HepG2 (cell line): ENCODE data around the gene TUBAL3. TPM values are rescaled to one million over a fixed set of nuclear protein-coding genes. Genes with fewer than 3 reads are reported as not detected.

Experiments used
- ATAC-seq: fragments of 200-7000 bp; cut with Tn5 transposase; 3 replicates; pipeline ENCODE4 v1.9.1; 2020; ENCODE audit warnings: mild to moderate bottlenecking, moderate library complexity
- BruUV-seq: library from RNA; stranded (reverse); fragments of 400-500 nt; replicated peaks from 2 replicates; lab custom pipeline; 2021; lab: Mats Ljungman, UMichigan
- CTCF ChIA-PET: fragments of 300-600 bp; formaldehyde crosslinking; extraction: SDS; loops from one replicate; lab custom pipeline; 2021; ENCODE audit warnings: low total read pairs, inconsistent platforms, low intra/inter-chr PET ratio; lab: Yijun Ruan, JAX
- POLR2A ChIA-PET: fragments of 350-600 bp; sonication (Branson Sonifier 250); formaldehyde crosslinking; loops from one replicate; lab custom pipeline; 2020; ENCODE audit warnings: antibody characterized with exemption, inconsistent platforms; lab: Yijun Ruan, JAX
- DNase-seq: peaks from one replicate; pipeline ENCODE4 v3.0.0-alpha.2; 2015; ENCODE audit warnings: low spot score
- FAIRE-seq: peaks from 3 replicates; lab custom pipeline; 2011; peaks lifted over from hg19 to GRCh38; lab: Jason Lieb, UNC
- H2AFZ ChIP-seq: one replicate; pipeline ENCODE4 v1.6.1; 2011; ENCODE audit warnings: low read length, inconsistent platforms
- H3K27ac ChIP-seq: fragments of 300-600 bp; 3 replicates; pipeline ENCODE4 v1.8.0; 2011; ENCODE audit warnings: mixed run types, mild to moderate bottlenecking, mixed read lengths, low read length, inconsistent platforms; ENCODE audit not compliant: insufficient read depth; ENCODE audit errors: extremely low read length
- H3K27me3 ChIP-seq, 2 experiments: fragments of 200-600 bp in 1 of 2; 2 replicates in 1 of 2; 3 replicates in 1 of 2; pipeline versions ENCODE4 v1.6.0 to v1.8.0; 2011; ENCODE audit warnings: low read length in 2 of 2, mild to moderate bottlenecking in 2 of 2, moderate library complexity in 2 of 2, inconsistent platforms in 1 of 2; ENCODE audit not compliant: insufficient read depth in 2 of 2, control insufficient read depth in 1 of 2
- H3K36me3 ChIP-seq, 2 experiments: fragments of 200-600 bp in 1 of 2; replicated peaks in 1 of 2; 2 replicates in 1 of 2; 3 replicates in 1 of 2; pipeline versions ENCODE4 v1.5.1 to v1.8.0; 2011; ENCODE audit warnings: low read length in 2 of 2, inconsistent platforms in 1 of 2; ENCODE audit not compliant: insufficient read depth in 2 of 2, control insufficient read depth in 1 of 2
- H3K4me1 ChIP-seq: 2 replicates; pipeline ENCODE4 v1.5.1; 2012; ENCODE audit warnings: low read length, inconsistent platforms; ENCODE audit not compliant: insufficient read depth
- H3K4me2 ChIP-seq: 2 replicates; pipeline ENCODE4 v1.6.0; 2011; ENCODE audit warnings: low read depth, low read length, inconsistent platforms
- H3K4me3 ChIP-seq, 3 experiments: fragments of 200-600 bp in 1 of 3; sonication (generic), shearing (Covaris generic) in 1 of 3; replicated peaks in 1 of 3; 2 replicates each; pipeline ENCODE4 v1.5.1; 2011 to 2016; ENCODE audit warnings: low read length in 3 of 3, inconsistent platforms in 2 of 3, low read depth in 2 of 3, mild to moderate bottlenecking in 2 of 3, control low read depth in 1 of 3, mixed read lengths in 1 of 3; ENCODE audit not compliant: insufficient read depth in 1 of 3
- H3K79me2 ChIP-seq: one replicate; pipeline ENCODE4 v1.6.1; 2011; ENCODE audit warnings: low read length, inconsistent platforms; ENCODE audit not compliant: insufficient read depth
- H3K9ac ChIP-seq: 2 replicates; pipeline ENCODE4 v1.6.0; 2011; ENCODE audit warnings: mild to moderate bottlenecking, low read depth, low read length, inconsistent platforms; ENCODE audit not compliant: insufficient read depth
- H3K9me3 ChIP-seq: 2 replicates; pipeline ENCODE4 v1.5.1; 2012; ENCODE audit warnings: mild to moderate bottlenecking, low read length
- H4K20me1 ChIP-seq: 2 replicates; pipeline ENCODE4 v1.6.0; 2011; ENCODE audit warnings: inconsistent platforms, mild to moderate bottlenecking, low read length, moderate library complexity; ENCODE audit not compliant: insufficient read depth
- AGO2 ChIP-seq: fragments of 200-400 bp; formaldehyde crosslinking; optimal IDR thresholded peaks from 2 replicates; pipeline ENCODE3; 2017; ENCODE audit warnings: mild to moderate bottlenecking, low read depth, low read length, moderate library complexity
- ARNTL ChIP-seq: sonication (generic); formaldehyde crosslinking; IDR thresholded peaks from 2 replicates; pipeline ENCODE4 v1.4.0; 2020; ENCODE audit warnings: mild to moderate bottlenecking, missing genetic modification reagents
- GATA4 ChIP-seq: sonication (generic); IDR thresholded peaks from 2 replicates; pipeline ENCODE4 v1.6.1; 2016; ENCODE audit warnings: antibody characterized with exemption, low read depth, borderline replicate concordance
- KDM4B ChIP-seq: sonication (generic); formaldehyde crosslinking; IDR thresholded peaks from 2 replicates; pipeline ENCODE4 v1.4.0; 2020; ENCODE audit warnings: missing genetic modification reagents
- MZF1 ChIP-seq: sonication (generic); formaldehyde crosslinking; IDR thresholded peaks from 2 replicates; pipeline ENCODE4 v1.8.1; 2023; ENCODE audit warnings: mild to moderate bottlenecking, missing genetic modification reagents, borderline replicate concordance
- RELA ChIP-seq: sonication (generic); formaldehyde crosslinking; IDR thresholded peaks from 2 replicates; pipeline ENCODE4 v1.4.0; 2020; ENCODE audit warnings: missing genetic modification reagents
- SIN3B ChIP-seq: fragments of 150-350 bp; IDR thresholded peaks from 2 replicates; pipeline ENCODE4 v1.6.1; 2014; ENCODE audit warnings: low read length
- U2AF2 ChIP-seq: fragments of 200-400 bp; formaldehyde crosslinking; IDR thresholded peaks from 2 replicates; pipeline ENCODE4 v1.6.1; 2017; ENCODE audit warnings: low read depth, mild to moderate bottlenecking, low read length
- ZNF263 ChIP-seq: sonication (generic); formaldehyde crosslinking; IDR thresholded peaks from 2 replicates; pipeline ENCODE4 v1.4.0; 2020; ENCODE audit warnings: missing genetic modification reagents
- ZNF30 ChIP-seq: sonication (generic); formaldehyde crosslinking; IDR thresholded peaks from 2 replicates; pipeline ENCODE4 v1.5.0; 2020; ENCODE audit warnings: mild to moderate bottlenecking, missing genetic modification reagents
- ZNF350 ChIP-seq: sonication (generic); formaldehyde crosslinking; IDR thresholded peaks from 2 replicates; pipeline ENCODE4 v1.4.0; 2020; ENCODE audit warnings: mild to moderate bottlenecking, low read depth, missing genetic modification reagents, borderline replicate concordance
- ZNF549 ChIP-seq: sonication (generic); formaldehyde crosslinking; IDR thresholded peaks from 2 replicates; pipeline ENCODE4 v1.5.0; 2020; ENCODE audit warnings: missing genetic modification reagents
- ZNF563 ChIP-seq: sonication (generic); formaldehyde crosslinking; IDR thresholded peaks from 2 replicates; pipeline ENCODE4 v1.8.0; 2022; ENCODE audit warnings: mild to moderate bottlenecking, moderate library complexity, missing genetic modification reagents
- ZNF570 ChIP-seq: sonication (generic); formaldehyde crosslinking; IDR thresholded peaks from 2 replicates; pipeline ENCODE4 v1.4.0; 2020; ENCODE audit warnings: mild to moderate bottlenecking, missing genetic modification reagents, borderline replicate concordance
- ZNF782 ChIP-seq: sonication (generic); formaldehyde crosslinking; IDR thresholded peaks from 2 replicates; pipeline ENCODE4 v1.4.0; 2020; ENCODE audit warnings: missing genetic modification reagents, mild to moderate bottlenecking, borderline replicate concordance
- WGBS: methylation state at CpG from one replicate; pipeline ENCODE4 v1.1.6; 2017; ENCODE audit warnings: low lambda C conversion rate; 5-methylcytosine and 5-hydroxymethylcytosine counted together
- in situ Hi-C: cut with HindIII; loops from 2 replicates; pipeline ENCODE4 v1.10.0; 2017; ENCODE audit warnings: low pct_unique_long_range_greater_than_20kb; ENCODE audit not compliant: extremely low pct_ligation_motif_present
- intact Hi-C: fragments of 100-400 bp; cut with micrococcal nuclease; formaldehyde crosslinking; loops from one replicate; pipeline ENCODE4 v1.10.0; 2022; ENCODE audit not compliant: unreplicated experiment
- polyA plus RNA-seq, 8 experiments: library from polyadenylated mRNA; depleted of rRNA in 3 of 8; stranded (reverse) in 7 of 8; unstranded in 1 of 8; fragments of >200 nt; fragmentation: Illumina TruSeq in 4 of 8; extraction: Trizol in 4 of 8; gene quantifications; 2 replicates each; pipeline versions ENCODE4 v1.2.1 to v1.2.3, GENCODE V29; 2011 to 2016; ENCODE audit warnings: low read depth in 4 of 8, missing spikeins in 1 of 8, mixed read lengths in 1 of 8; ENCODE audit not compliant: insufficient read depth in 1 of 8
- total RNA-seq, 5 experiments: library from RNA; depleted of rRNA; stranded (reverse); fragments of >200 nt; fragmentation: Illumina TruSeq; extraction: Trizol; gene quantifications; 2 replicates each; pipeline ENCODE4 v1.2.3, GENCODE V29; 2016; ENCODE audit warnings: low read depth in 1 of 5

TUBAL3 gene
- total and polyA plus RNA-seq, 2 of the 13 experiments (the other 11 are each of a cell fraction or from before 2014, with no cell fraction given), result 0.07 to 0.26 TPM

GRCh38 chr10:5440206-5440605 is 35.6 kb upstream of the TUBAL3 start:
- no peak overlapping the region for H3K9ac ChIP-seq
- FAIRE-seq (no peak), ATAC-seq (no peak), DNase-seq (no peak)
- no TSS peak for BruUV-seq
- ChIA-PET CTCF (no interaction called here), POLR2A (no interaction called here)
- H2AFZ ChIP-seq, result no peak overlapping the region
- no peaks in the 10 kb centered on the region for H3K4me1 ChIP-seq
- H3K27me3 ChIP-seq, result no peaks in the 10 kb centered on the region
- in situ Hi-C loops, result loop anchor here (5.0 kb wide), 1 partner anchor 182 kb away; no protein-coding TSS in a partner anchor
- peaks cover 0 to 2% of the 10 kb centered on the region in 2 experiments; a peak in 4 of 5 replicates for H3K36me3 ChIP-seq
- no peak overlapping the region for H3K27ac ChIP-seq
- intact Hi-C loops, result loop anchor here (10.0 kb wide), 1 partner anchor 75 kb away; no protein-coding TSS in a partner anchor
- no peak overlapping the region for H3K4me2 ChIP-seq
- H3K79me2 ChIP-seq, result no peaks in the 10 kb centered on the region
- no peak for TF ChIP-seq ZNF263
- TF ChIP-seq ZNF30, result no peak
- no peak for TF ChIP-seq ZNF570 (CRISPR knock-in tag)
- TF ChIP-seq U2AF2, result no peak
- TF ChIP-seq AGO2, result no peak
- TF ChIP-seq GATA4, result no peak
- TF ChIP-seq SIN3B, result no peak
- no peak for TF ChIP-seq ZNF549 (CRISPR knock-in tag)
- no peak for TF ChIP-seq RELA (CRISPR knock-in tag)
- no peak for TF ChIP-seq MZF1
- TF ChIP-seq ZNF782, result no peak
- no peak for TF ChIP-seq KDM4B (CRISPR knock-in tag)
- TF ChIP-seq ZNF350 (CRISPR knock-in tag), result no peak
- no peak for TF ChIP-seq ARNTL
- no peak for TF ChIP-seq ZNF563
- 100% methylated on average over 2 of the region's 2 CpGs for WGBS
- no peaks in the 10 kb centered on the region for H3K9me3 ChIP-seq
- no peaks in the 10 kb centered on the region for H4K20me1 ChIP-seq
- H3K4me3 ChIP-seq, result no peak overlapping the region
